Activated B cell treated with CpG ODN at 0.5 μM for 24 hours (primary cell): ENCODE measurements around the gene SHD. TPM values are rescaled to one million over a fixed set of nuclear protein-coding genes. Genes with fewer than 3 reads are reported as not detected.
A peak's percentile ranks its signal among the peaks of the same experiment; 100 is the strongest.

Source experiments
- ATAC-seq: fragments of 200-7000 bp; cut with Tn5 transposase; one replicate; pipeline ENCODE4 v1.10.0; 2021; ENCODE audit warnings: low read depth, mild to moderate bottlenecking, moderate library complexity
- CTCF ChIA-PET: fragments of 350-600 bp; sonication (Branson Sonifier 250); formaldehyde crosslinking; loops from one replicate; lab custom pipeline; 2021; ENCODE audit warnings: antibody characterized with exemption; lab: Charles Lee
- POLR2A ChIA-PET: fragments of 350-600 bp; sonication (Branson Sonifier 250); formaldehyde crosslinking; loops from one replicate; lab custom pipeline; 2021; ENCODE audit warnings: antibody characterized with exemption; lab: Charles Lee
- DNase-seq: peaks from one replicate; pipeline ENCODE4 v3.0.0; 2022
- H3K27ac Mint-ChIP-seq: one replicate; pipeline ENCODE4 v1.8.0; 2020; ENCODE audit warnings: mixed read lengths
- H3K27me3 Mint-ChIP-seq: one replicate; pipeline ENCODE4 v1.8.0; 2021; ENCODE audit warnings: mixed read lengths
- H3K36me3 Mint-ChIP-seq: one replicate; pipeline ENCODE4 v1.8.0; 2021; ENCODE audit warnings: low read depth, mixed read lengths
- H3K4me1 Mint-ChIP-seq: one replicate; pipeline ENCODE4 v1.8.0; 2021; ENCODE audit warnings: mixed read lengths
- H3K4me3 Mint-ChIP-seq: one replicate; pipeline ENCODE4 v1.8.0; 2020; ENCODE audit warnings: mild to moderate bottlenecking, mixed read lengths
- H3K9me3 Mint-ChIP-seq: one replicate; pipeline ENCODE4 v1.8.0; 2020; ENCODE audit warnings: mixed read lengths
- intact Hi-C: fragments of 100-400 bp; cut with micrococcal nuclease; formaldehyde crosslinking; loops from one replicate; pipeline ENCODE4 v1.15.1; 2024
- total RNA-seq: library from RNA; stranded (reverse); gene quantifications from 2 replicates; pipeline ENCODE4 v1.2.3, GENCODE V29; 2022
- TF ChIP-seq, protein P1 (sequence below): fragments of 200-600 bp; IDR thresholded peaks from one replicate; pipeline ENCODE4 v1.8.0; 2022; ENCODE audit warnings: antibody characterized with exemption, mild to moderate bottlenecking

SHD gene
- total RNA-seq, 1 donor from 2014 or later: not detected

DNA sequence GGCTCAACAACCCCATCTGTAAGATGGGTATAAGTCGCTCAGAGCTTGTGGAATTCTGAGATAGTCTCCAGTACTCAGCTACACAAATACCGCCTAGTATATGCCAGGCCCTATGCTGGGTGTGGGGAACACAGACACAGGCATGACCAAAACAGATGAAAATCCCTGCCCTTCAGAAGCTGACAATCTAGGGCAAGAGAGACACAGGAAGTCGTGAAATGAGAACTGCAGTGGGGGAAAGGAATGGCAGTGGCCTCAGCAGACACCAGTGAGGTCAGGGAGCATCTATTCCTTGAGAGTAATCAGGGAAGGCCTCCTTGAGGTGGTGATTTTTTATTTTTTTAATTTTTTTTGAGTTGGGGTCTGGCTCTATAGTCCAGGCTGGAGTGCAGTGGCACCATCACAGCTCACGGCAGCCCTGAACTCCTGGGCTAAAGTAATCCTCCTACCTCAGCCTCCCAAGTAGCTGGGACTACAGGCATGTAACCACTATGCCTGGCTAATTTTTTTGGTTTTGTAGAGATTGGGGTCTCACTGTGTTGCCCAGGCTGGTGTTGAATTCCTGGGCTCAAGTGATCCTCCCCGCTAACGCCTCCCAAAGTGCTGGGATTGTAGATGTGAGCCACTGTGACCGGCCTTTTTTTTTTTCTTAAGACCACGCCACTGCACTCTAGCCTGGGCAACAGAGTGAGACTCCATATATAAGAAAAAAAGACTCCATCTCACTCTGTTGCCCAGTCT is 19.9 kb downstream of the SHD start:
- Mint-ChIP-seq H3K4me3 (no peak overlapping the region), H3K27ac (no peak overlapping the region), H3K27me3 (peaks cover 9% of the 10 kb centered on the region), H3K36me3 (no peaks in the 10 kb centered on the region), H3K9me3 (no peaks in the 10 kb centered on the region), H3K4me1 (peaks cover 4% of the 10 kb centered on the region)
- ChIA-PET POLR2A (no interaction called here), CTCF (no interaction called here)
- no peak for ATAC-seq
- TF ChIP-seq, protein P1, sequence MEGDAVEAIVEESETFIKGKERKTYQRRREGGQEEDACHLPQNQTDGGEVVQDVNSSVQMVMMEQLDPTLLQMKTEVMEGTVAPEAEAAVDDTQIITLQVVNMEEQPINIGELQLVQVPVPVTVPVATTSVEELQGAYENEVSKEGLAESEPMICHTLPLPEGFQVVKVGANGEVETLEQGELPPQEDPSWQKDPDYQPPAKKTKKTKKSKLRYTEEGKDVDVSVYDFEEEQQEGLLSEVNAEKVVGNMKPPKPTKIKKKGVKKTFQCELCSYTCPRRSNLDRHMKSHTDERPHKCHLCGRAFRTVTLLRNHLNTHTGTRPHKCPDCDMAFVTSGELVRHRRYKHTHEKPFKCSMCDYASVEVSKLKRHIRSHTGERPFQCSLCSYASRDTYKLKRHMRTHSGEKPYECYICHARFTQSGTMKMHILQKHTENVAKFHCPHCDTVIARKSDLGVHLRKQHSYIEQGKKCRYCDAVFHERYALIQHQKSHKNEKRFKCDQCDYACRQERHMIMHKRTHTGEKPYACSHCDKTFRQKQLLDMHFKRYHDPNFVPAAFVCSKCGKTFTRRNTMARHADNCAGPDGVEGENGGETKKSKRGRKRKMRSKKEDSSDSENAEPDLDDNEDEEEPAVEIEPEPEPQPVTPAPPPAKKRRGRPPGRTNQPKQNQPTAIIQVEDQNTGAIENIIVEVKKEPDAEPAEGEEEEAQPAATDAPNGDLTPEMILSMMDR: no peak
- intact Hi-C loops: no loop called here
- DNase-seq: no peak

DNA sequence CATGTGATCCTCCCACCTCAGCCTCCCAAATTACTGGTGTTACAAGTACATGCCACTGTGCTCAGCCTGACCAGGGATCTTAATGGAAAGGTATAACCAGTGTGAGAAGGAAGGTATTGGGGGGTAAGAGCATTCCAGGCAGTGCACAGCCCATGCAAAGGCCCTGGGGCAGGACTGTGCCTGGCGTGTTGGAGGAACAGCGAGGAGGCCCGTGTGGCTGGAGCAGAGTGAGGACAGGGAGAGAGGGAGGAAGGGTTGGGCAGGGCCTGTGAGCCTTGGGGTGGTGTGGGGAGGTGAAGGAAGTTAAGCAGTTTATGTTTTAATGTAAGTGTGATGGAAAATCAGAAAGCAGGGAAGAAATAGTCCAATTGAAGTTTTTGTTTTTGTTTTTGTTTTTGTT is 21.5 kb downstream of the SHD start:
- TF ChIP-seq, protein P1: no peak
- ChIA-PET POLR2A (no interaction called here), CTCF (no interaction called here)
- peaks cover 7% of the 10 kb centered on the region for H3K4me1 Mint-ChIP-seq
- no peak overlapping the region for H3K4me3 Mint-ChIP-seq
- H3K36me3 Mint-ChIP-seq: no peaks in the 10 kb centered on the region
- H3K27ac Mint-ChIP-seq: no peak overlapping the region
- peaks cover 8% of the 10 kb centered on the region for H3K27me3 Mint-ChIP-seq
- no peak for DNase-seq
- no peaks in the 10 kb centered on the region for H3K9me3 Mint-ChIP-seq
- intact Hi-C loops: no loop called here
- ATAC-seq: no peak

DNA sequence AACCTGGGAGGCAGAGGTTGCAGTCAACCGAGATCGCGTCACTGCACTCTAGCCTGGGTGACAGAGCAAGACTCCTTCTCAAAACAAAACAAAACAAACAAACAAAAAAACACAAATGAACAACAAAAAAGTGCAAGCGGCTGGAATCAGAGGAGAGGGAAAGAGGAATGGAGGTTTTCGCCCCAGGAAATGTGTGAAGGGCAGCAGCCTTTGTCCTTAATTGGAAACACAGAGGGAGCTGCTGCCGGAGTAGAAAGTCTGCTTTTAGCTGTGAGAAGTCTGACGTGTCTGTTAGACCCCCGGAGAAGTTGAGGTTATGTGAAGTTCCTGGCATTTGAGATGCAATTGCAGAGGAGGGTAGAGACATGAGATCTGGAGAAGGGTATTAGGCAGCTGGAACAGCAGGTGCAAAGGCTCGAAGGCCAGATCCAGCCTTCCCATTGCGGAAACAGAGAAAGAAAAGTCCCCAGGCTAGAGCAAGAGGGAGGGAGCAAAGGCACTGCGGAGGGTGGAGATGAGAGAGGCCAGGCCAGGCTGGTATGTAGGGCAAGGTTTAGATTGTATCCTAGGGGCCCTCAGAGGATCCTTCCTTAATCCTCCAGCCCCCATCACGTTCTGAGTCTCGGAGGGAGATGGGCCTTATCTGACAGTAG is 22.6 kb downstream of the SHD start:
- DNase-seq (no peak), ATAC-seq (no peak)
- TF ChIP-seq, protein P1: no peak
- POLR2A ChIA-PET: no interaction called here
- CTCF ChIA-PET: no interaction called here
- no peak overlapping the region for H3K4me3 Mint-ChIP-seq
- H3K27ac Mint-ChIP-seq: no peak overlapping the region
- intact Hi-C loops: no loop called here
- no peaks in the 10 kb centered on the region for H3K36me3 Mint-ChIP-seq
- peaks cover 10% of the 10 kb centered on the region for H3K27me3 Mint-ChIP-seq
- peaks cover 7% of the 10 kb centered on the region for H3K4me1 Mint-ChIP-seq
- H3K9me3 Mint-ChIP-seq: no peaks in the 10 kb centered on the region

DNA sequence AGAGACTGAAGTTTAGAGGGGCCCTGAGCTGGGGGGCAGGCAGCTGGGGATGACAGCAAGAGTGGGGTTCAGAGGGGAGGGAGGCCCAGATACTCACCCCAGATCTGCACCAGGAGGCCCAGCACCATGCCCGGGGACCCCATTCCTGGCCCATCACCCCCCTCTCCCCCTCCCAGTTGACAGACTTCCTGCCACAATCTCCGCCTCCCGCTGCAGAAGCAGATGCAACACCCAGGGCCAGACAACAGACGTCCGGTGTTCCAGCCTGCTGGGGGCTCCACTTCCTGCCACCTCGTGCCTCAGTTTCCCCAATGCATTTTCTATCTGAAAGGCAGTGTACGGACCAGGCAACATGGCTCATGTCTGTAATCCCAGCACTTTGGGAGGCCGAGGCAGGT is 23.2 kb downstream of the SHD start, which contains the start of gene TMIGD2:
TMIGD2 (minus strand) TSS at position 147 of the 398 bp plus-strand sequence; CDS start at position 143, 4 bp downstream.
- DNase-seq (no peak), ATAC-seq (no peak)
- intact Hi-C loops: no loop called here
- H3K27ac Mint-ChIP-seq: no peak within 1 kb of the TSS
- ChIA-PET CTCF (no interaction called here), POLR2A (no interaction called here)
- TF ChIP-seq, protein P1: no peak
- H3K4me1 Mint-ChIP-seq: peaks cover 7% of the 10 kb centered on the region
- H3K9me3 Mint-ChIP-seq: no peaks in the 10 kb centered on the region
- no peak within 1 kb of the TSS for H3K4me3 Mint-ChIP-seq
- no peaks in the 10 kb centered on the region for H3K36me3 Mint-ChIP-seq
- peaks cover 10% of the 10 kb centered on the region for H3K27me3 Mint-ChIP-seq

DNA sequence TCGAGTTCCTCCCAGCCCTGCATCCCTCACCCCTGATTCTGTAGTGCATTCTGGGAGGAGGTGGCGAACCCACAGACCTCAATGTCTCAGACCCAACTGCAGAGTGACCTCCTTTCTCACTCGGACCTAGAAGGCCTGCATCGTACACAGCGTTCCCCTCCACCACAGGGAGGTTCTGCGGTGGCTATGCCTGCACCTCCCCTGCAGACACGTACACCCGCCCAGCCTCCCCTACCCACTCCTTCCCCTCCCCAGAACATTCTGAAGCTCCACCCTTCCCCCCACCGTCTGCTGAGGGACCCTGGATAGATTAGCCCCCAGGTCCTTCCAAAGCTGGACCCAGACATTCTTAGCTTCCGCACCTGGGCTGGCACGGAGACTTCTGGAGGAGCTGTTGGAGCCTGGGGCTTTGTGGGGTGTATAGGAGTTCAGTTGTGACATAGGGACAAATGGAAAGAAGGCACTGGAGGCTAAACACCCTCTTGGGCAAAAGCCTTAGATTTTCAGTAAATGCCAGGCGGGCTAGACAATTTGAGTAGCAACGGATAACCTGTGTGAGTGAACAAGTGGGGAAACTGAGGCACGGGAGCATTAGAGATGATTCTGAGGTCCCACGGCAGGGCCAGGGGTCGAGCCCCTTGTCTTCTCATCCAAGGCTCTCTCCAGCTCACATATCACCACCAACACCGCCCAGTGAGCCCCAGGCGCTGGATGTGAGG is 24.9 kb downstream of the SHD start:
- POLR2A ChIA-PET: no interaction called here
- intact Hi-C loops: no loop called here
- H3K36me3 Mint-ChIP-seq: no peaks in the 10 kb centered on the region
- no peak overlapping the region for H3K27ac Mint-ChIP-seq
- H3K9me3 Mint-ChIP-seq: no peaks in the 10 kb centered on the region
- DNase-seq: no peak
- peaks cover 10% of the 10 kb centered on the region for H3K27me3 Mint-ChIP-seq
- ATAC-seq: no peak
- CTCF ChIA-PET: no interaction called here
- peak overlapping the region; percentile 41 for H3K4me3 Mint-ChIP-seq
- TF ChIP-seq, protein P1: no peak
- peaks cover 7% of the 10 kb centered on the region for H3K4me1 Mint-ChIP-seq
